Measurements from ENCODE around the gene BRD1. TPM values are rescaled to one million over a fixed set of nuclear protein-coding genes. Genes with fewer than 3 reads are reported as not detected.

BRD1 gene
- total RNA-seq, 4 donors from 2014 or later: 43.4 to 70.5 (median 50.3) TPM

DNA sequence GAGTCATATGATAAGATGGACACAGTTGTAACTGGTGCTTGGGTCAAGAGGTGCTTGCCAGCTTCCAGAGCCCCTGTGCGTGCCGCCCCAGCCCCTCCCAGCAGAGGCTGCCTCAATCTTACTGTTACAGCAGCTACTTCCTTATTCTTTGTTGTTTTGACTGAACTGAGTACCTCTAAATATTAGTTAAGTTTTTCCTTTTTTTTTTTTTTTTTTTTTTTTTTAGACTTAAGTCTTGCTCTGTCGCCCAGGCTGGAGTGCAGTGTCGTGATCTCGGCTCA lies 34.8 kb upstream of the BRD1 start:
- H3K36me3 ChIP-seq: peaks cover 0 to 6% (median 0%) of the 10 kb centered on the region in 4 donors
- in situ Hi-C loops (cut with MboI; ENCODE audit: low pct_ligation_motif_present in 1 of 4, low pct_unique_long_range_greater_than_20kb in 1 of 4, low sequenced_read_pairs in 3 of 4): loop anchor here in 1 of 4 donors (25.0 kb wide), 1 partner anchor 100 kb away; the partner anchor contains the start of gene PIM3
- no peak for DNase-seq
- intact Hi-C loops (cut with DNase I; ENCODE audit: low total_unique reads): no loop called here
- H3K9me3 ChIP-seq: peaks cover 7 to 21% of the 10 kb centered on the region in 2 donors
- H3K4me1 ChIP-seq: no peaks in the 10 kb centered on the region
- 90 to 97% methylated on average over 2 to 5 of the region's 5 CpGs for WGBS, 2 donors (ENCODE audit: low coverage in 1 of 2)
- no peaks in the 10 kb centered on the region for H3K27me3 ChIP-seq
- H3K4me3 ChIP-seq: no peak overlapping the region
- no peak overlapping the region for H3K27ac ChIP-seq
- no peak for TF ChIP-seq POLR2AphosphoS5 (IDR thresholded peaks at IDR 0.05)
- TF ChIP-seq, protein P1, sequence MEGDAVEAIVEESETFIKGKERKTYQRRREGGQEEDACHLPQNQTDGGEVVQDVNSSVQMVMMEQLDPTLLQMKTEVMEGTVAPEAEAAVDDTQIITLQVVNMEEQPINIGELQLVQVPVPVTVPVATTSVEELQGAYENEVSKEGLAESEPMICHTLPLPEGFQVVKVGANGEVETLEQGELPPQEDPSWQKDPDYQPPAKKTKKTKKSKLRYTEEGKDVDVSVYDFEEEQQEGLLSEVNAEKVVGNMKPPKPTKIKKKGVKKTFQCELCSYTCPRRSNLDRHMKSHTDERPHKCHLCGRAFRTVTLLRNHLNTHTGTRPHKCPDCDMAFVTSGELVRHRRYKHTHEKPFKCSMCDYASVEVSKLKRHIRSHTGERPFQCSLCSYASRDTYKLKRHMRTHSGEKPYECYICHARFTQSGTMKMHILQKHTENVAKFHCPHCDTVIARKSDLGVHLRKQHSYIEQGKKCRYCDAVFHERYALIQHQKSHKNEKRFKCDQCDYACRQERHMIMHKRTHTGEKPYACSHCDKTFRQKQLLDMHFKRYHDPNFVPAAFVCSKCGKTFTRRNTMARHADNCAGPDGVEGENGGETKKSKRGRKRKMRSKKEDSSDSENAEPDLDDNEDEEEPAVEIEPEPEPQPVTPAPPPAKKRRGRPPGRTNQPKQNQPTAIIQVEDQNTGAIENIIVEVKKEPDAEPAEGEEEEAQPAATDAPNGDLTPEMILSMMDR (IDR thresholded peaks at IDR 0.05): no peak
- TF ChIP-seq EP300 (IDR thresholded peaks at IDR 0.05; ENCODE audit: low read depth): no peak
- no peak for TF ChIP-seq POLR2A (IDR thresholded peaks at IDR 0.05)

- 86 to 93% methylated on average over 5 to 29 of the region's 29 CpGs for WGBS, 2 donors (ENCODE audit: low coverage in 1 of 2)
- Histone ChIP-seq H3K27ac (no peak overlapping the region), H3K36me3 (peaks cover 0 to 1% (median 0%) of the 10 kb centered on the region in 4 donors), H3K27me3 (no peaks in the 10 kb centered on the region), H3K9me3 (peaks cover 7 to 19% of the 10 kb centered on the region in 2 donors), H3K4me3 (no peak overlapping the region), H3K4me1 (no peaks in the 10 kb centered on the region)
- no peak for DNase-seq
- TF ChIP-seq POLR2AphosphoS5 (IDR thresholded peaks at IDR 0.05): no peak
- TF ChIP-seq EP300 (IDR thresholded peaks at IDR 0.05; ENCODE audit: low read depth): no peak
- TF ChIP-seq POLR2A (IDR thresholded peaks at IDR 0.05): no peak
- TF ChIP-seq, protein P1 (IDR thresholded peaks at IDR 0.05): no peak
- intact Hi-C loops (cut with DNase I; ENCODE audit: low total_unique reads) (no loop called here), in situ Hi-C loops (cut with MboI; ENCODE audit: low pct_ligation_motif_present in 1 of 4, low pct_unique_long_range_greater_than_20kb in 1 of 4, low sequenced_read_pairs in 3 of 4) (loop anchor here in 1 of 4 donors (25.0 kb wide), 1 partner anchor 100 kb away; the partner anchor contains the start of gene PIM3)
These were observed 34.2 kb upstream of the BRD1 start for GRCh38 chr22:49861642-49862495.

GRCh38 chr22:49858827-49859226 lies 31.2 kb upstream of the BRD1 start:
- Histone ChIP-seq H3K4me3 (no peak overlapping the region), H3K36me3 (no peaks in the 10 kb centered on the region), H3K27me3 (no peaks in the 10 kb centered on the region), H3K9me3 (no peaks in the 10 kb centered on the region), H3K27ac (no peak overlapping the region), H3K4me1 (peaks cover 9 to 22% (median 18%) of the 10 kb centered on the region in 4 donors)
- no peak for DNase-seq
- in situ Hi-C loops (cut with MboI; ENCODE audit: low pct_ligation_motif_present in 1 of 4, low pct_unique_long_range_greater_than_20kb in 1 of 4, low sequenced_read_pairs in 3 of 4): loop anchor here in 1 of 4 donors (25.0 kb wide), 1 partner anchor 103 kb away; the partner anchor contains the start of gene PIM3
- TF ChIP-seq, protein P1 (IDR thresholded peaks at IDR 0.05): no peak
- TF ChIP-seq EP300 (IDR thresholded peaks at IDR 0.05; ENCODE audit: low read depth) (no peak), POLR2A (IDR thresholded peaks at IDR 0.05) (no peak), POLR2AphosphoS5 (IDR thresholded peaks at IDR 0.05) (no peak)
- WGBS, 2 donors (ENCODE audit: low coverage in 1 of 2): 87 to 90% methylated on average over 2 to 14 of the region's 14 CpGs
- intact Hi-C loops (cut with DNase I; ENCODE audit: low total_unique reads): no loop called here

- Histone ChIP-seq H3K27me3 (no peaks in the 10 kb centered on the region), H3K4me3 (no peak overlapping the region), H3K9me3 (no peaks in the 10 kb centered on the region), H3K4me1 (peaks cover 9 to 33% (median 26%) of the 10 kb centered on the region in 4 donors), H3K36me3 (no peaks in the 10 kb centered on the region), H3K27ac (no peak overlapping the region)
- TF ChIP-seq POLR2A (IDR thresholded peaks at IDR 0.05) (no peak), POLR2AphosphoS5 (IDR thresholded peaks at IDR 0.05) (no peak), EP300 (IDR thresholded peaks at IDR 0.05; ENCODE audit: low read depth) (no peak)
- TF ChIP-seq, protein P1 (IDR thresholded peaks at IDR 0.05): no peak
- in situ Hi-C loops (cut with MboI; ENCODE audit: low pct_ligation_motif_present in 1 of 4, low pct_unique_long_range_greater_than_20kb in 1 of 4, low sequenced_read_pairs in 3 of 4): loop anchor here in 1 of 4 donors (25.0 kb wide), 1 partner anchor 105 kb away; the partner anchor contains the start of gene PIM3
- DNase-seq: no peak
- 91% methylated on average over 31 of the region's 31 CpGs; no CpG with 5 or more reads in 1 of the 2 donors for WGBS, 2 donors (ENCODE audit: low coverage in 1 of 2)
- intact Hi-C loops (cut with DNase I; ENCODE audit: low total_unique reads): no loop called here
These were observed 29.3 kb upstream of the BRD1 start for GRCh38 chr22:49856766-49857618.

All from transverse colon (tissue), 4 donors.